ENCODE data around the gene PTPRM.

PTPRM gene

DNA sequence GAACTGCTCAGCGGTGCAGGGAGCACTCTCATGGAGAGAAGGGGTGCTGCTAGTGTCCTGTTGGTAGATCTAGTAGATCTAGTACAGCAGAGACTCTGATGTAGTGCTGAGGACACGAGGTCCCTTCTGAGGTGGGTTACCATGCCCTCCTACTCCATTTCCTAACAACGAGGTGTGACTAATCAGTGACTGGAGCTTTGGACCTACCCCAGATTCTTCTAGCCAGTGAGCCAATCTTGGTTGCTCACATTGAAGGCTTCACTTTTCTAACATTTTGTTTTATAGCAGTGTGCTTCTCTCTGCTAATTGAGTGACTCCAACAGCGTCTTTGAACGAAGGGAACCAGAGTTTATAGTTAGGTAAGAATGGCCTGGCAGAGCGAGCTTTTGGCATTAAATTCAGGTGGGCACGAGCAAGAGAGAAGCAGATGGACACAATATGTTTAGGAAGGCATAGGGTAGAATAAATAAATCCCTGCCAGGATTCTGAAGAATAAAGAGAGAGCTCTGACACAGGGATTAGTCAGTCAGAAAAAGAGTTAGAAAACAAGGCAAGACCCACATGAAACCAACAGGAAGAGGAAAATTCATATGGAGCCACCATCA, 736.1 kb downstream of the PTPRM start:
- ATAC-seq (ENCODE audit: insufficient read depth, low read depth) (no peak), DNase-seq (no peak)
- H3K27ac ChIP-seq (ENCODE audit: low read length), result no peak overlapping the region
- H3K4me3 ChIP-seq (ENCODE audit: low read depth in 1 of 2, low read length in 2 of 2), result no peak overlapping the region
- H2AFZ ChIP-seq (ENCODE audit: low read depth, low read length), result no peak overlapping the region
- no peaks in the 10 kb centered on the region for H3K9me3 ChIP-seq (ENCODE audit: insufficient read depth, low read length, severe bottlenecking)
- no peaks in the 10 kb centered on the region for H3K36me3 ChIP-seq (ENCODE audit: insufficient read depth, low read length)
- H3K79me2 ChIP-seq (ENCODE audit: insufficient read depth, low read length), result no peaks in the 10 kb centered on the region
- H3K9ac ChIP-seq (ENCODE audit: low read depth, low read length), result no peak overlapping the region
- H3K4me2 ChIP-seq (ENCODE audit: insufficient read depth, low read length), result no peak overlapping the region
- no peaks in the 10 kb centered on the region for H4K20me1 ChIP-seq (ENCODE audit: insufficient read depth, low read length)
- TF ChIP-seq, protein P1, sequence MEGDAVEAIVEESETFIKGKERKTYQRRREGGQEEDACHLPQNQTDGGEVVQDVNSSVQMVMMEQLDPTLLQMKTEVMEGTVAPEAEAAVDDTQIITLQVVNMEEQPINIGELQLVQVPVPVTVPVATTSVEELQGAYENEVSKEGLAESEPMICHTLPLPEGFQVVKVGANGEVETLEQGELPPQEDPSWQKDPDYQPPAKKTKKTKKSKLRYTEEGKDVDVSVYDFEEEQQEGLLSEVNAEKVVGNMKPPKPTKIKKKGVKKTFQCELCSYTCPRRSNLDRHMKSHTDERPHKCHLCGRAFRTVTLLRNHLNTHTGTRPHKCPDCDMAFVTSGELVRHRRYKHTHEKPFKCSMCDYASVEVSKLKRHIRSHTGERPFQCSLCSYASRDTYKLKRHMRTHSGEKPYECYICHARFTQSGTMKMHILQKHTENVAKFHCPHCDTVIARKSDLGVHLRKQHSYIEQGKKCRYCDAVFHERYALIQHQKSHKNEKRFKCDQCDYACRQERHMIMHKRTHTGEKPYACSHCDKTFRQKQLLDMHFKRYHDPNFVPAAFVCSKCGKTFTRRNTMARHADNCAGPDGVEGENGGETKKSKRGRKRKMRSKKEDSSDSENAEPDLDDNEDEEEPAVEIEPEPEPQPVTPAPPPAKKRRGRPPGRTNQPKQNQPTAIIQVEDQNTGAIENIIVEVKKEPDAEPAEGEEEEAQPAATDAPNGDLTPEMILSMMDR (IDR thresholded peaks at IDR 0.05; ENCODE audit: borderline replicate concordance, extremely low read depth, low read length, poor library complexity, severe bottlenecking), result no peak
- no peak for TF ChIP-seq EZH2 (IDR thresholded peaks at IDR 0.05; ENCODE audit: borderline replicate concordance, low read depth, low read length, severe bottlenecking)
- H3K4me1 ChIP-seq (ENCODE audit: insufficient read depth, low read length), result no peaks in the 10 kb centered on the region
- H3K27me3 ChIP-seq (ENCODE audit: insufficient read depth, low read length, poor library complexity), result no peaks in the 10 kb centered on the region

DNA sequence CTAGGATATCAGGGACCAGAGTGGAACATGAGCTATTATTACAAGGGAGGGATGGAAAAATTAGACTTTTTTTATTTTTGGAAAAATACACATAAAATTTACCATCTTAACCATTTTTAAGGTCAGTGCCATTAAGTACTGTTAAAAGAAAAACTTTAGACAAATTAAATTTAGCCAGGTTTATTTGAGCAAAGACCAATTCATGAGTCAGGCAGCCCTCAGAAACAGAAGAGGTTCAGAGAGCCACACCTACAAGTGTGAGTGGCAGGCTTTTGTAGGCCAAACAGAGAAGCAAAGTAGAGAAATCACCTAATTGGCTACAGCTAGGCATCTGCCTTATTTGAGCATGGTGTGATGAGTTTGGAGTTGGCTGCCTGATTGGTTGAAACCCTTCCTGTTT, 740.8 kb downstream of the PTPRM start:
- H3K4me2 ChIP-seq (ENCODE audit: insufficient read depth, low read length), result no peak overlapping the region
- H3K36me3 ChIP-seq (ENCODE audit: insufficient read depth, low read length), result no peaks in the 10 kb centered on the region
- TF ChIP-seq, protein P1 (IDR thresholded peaks at IDR 0.05; ENCODE audit: borderline replicate concordance, extremely low read depth, low read length, poor library complexity, severe bottlenecking), result no peak
- ATAC-seq (ENCODE audit: insufficient read depth, low read depth) (no peak), DNase-seq (no peak)
- no peaks in the 10 kb centered on the region for H3K79me2 ChIP-seq (ENCODE audit: insufficient read depth, low read length)
- no peak overlapping the region for H3K9ac ChIP-seq (ENCODE audit: low read depth, low read length)
- H3K9me3 ChIP-seq (ENCODE audit: insufficient read depth, low read length, severe bottlenecking), result no peaks in the 10 kb centered on the region
- no peaks in the 10 kb centered on the region for H3K4me1 ChIP-seq (ENCODE audit: insufficient read depth, low read length)
- no peaks in the 10 kb centered on the region for H4K20me1 ChIP-seq (ENCODE audit: insufficient read depth, low read length)
- H3K27me3 ChIP-seq (ENCODE audit: insufficient read depth, low read length, poor library complexity), result no peaks in the 10 kb centered on the region
- H3K27ac ChIP-seq (ENCODE audit: low read length), result no peak overlapping the region
- no peak overlapping the region for H3K4me3 ChIP-seq (ENCODE audit: low read depth in 1 of 2, low read length in 2 of 2)
- H2AFZ ChIP-seq (ENCODE audit: low read depth, low read length), result no peak overlapping the region

DNA sequence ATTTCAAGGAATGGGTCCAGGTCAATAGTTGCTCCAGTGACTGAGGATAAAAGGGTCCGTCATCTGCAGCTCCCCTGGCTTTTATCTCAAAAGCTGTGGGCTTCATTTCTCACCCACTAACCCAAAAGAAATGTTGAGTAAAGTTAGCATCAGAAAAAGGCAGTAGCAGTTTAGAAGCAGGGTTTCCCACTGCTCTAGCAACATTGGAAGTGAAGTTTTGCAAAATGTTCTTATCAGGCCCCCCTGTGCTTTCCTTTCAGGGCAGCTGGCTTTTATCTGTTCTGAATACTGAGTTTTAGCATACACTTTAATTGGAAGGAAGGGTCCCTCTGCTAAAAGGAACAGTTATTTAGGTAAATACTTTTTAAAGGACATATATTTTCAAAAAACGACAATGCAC, 745.9 kb downstream of the PTPRM start:
- Histone ChIP-seq H3K36me3 (ENCODE audit: insufficient read depth, low read length) (no peaks in the 10 kb centered on the region), H3K4me2 (ENCODE audit: insufficient read depth, low read length) (no peak overlapping the region), H2AFZ (ENCODE audit: low read depth, low read length) (no peak overlapping the region), H3K4me1 (ENCODE audit: insufficient read depth, low read length) (no peaks in the 10 kb centered on the region), H3K9ac (ENCODE audit: low read depth, low read length) (no peak overlapping the region), H3K9me3 (ENCODE audit: insufficient read depth, low read length, severe bottlenecking) (no peaks in the 10 kb centered on the region), H3K4me3 (ENCODE audit: low read depth in 1 of 2, low read length in 2 of 2) (no peak overlapping the region), H3K27me3 (ENCODE audit: insufficient read depth, low read length, poor library complexity) (no peaks in the 10 kb centered on the region), H4K20me1 (ENCODE audit: insufficient read depth, low read length) (no peaks in the 10 kb centered on the region), H3K79me2 (ENCODE audit: insufficient read depth, low read length) (no peaks in the 10 kb centered on the region), H3K27ac (ENCODE audit: low read length) (no peak overlapping the region)
- DNase-seq (no peak), ATAC-seq (ENCODE audit: insufficient read depth, low read depth) (no peak)
- TF ChIP-seq, protein P1 (IDR thresholded peaks at IDR 0.05; ENCODE audit: borderline replicate concordance, extremely low read depth, low read length, poor library complexity, severe bottlenecking), result no peak
- TF ChIP-seq EZH2 (IDR thresholded peaks at IDR 0.05; ENCODE audit: borderline replicate concordance, low read depth, low read length, severe bottlenecking), result no peak

DNA sequence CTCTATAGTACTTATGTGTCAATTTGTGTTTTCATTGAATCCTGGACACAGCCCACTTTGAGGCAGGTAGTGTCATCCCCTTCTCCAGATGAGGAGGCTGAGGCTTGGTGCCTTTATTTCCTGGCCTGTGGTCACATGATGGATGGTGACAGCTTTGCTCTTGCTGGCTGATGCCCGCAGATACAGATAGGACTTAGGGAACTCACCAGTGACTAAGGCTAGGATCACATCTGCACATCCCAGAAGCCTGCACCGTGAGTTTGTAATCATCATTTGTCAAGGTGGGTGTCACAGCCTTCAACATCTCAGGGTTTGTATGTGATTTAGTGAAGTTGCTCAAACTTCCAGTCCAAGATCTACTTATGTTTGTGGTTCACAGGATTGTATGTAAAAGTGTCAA, 747.0 kb downstream of the PTPRM start:
- H2AFZ ChIP-seq (ENCODE audit: low read depth, low read length), result no peak overlapping the region
- no peaks in the 10 kb centered on the region for H3K9me3 ChIP-seq (ENCODE audit: insufficient read depth, low read length, severe bottlenecking)
- no peaks in the 10 kb centered on the region for H3K79me2 ChIP-seq (ENCODE audit: insufficient read depth, low read length)
- H3K4me2 ChIP-seq (ENCODE audit: insufficient read depth, low read length), result no peak overlapping the region
- no peak for TF ChIP-seq EZH2 (IDR thresholded peaks at IDR 0.05; ENCODE audit: borderline replicate concordance, low read depth, low read length, severe bottlenecking)
- TF ChIP-seq, protein P1 (IDR thresholded peaks at IDR 0.05; ENCODE audit: borderline replicate concordance, extremely low read depth, low read length, poor library complexity, severe bottlenecking), result no peak
- no peak overlapping the region for H3K4me3 ChIP-seq (ENCODE audit: low read depth in 1 of 2, low read length in 2 of 2)
- H3K36me3 ChIP-seq (ENCODE audit: insufficient read depth, low read length), result no peaks in the 10 kb centered on the region
- no peak for ATAC-seq (ENCODE audit: insufficient read depth, low read depth)
- H4K20me1 ChIP-seq (ENCODE audit: insufficient read depth, low read length), result no peaks in the 10 kb centered on the region
- no peaks in the 10 kb centered on the region for H3K27me3 ChIP-seq (ENCODE audit: insufficient read depth, low read length, poor library complexity)
- no peak overlapping the region for H3K27ac ChIP-seq (ENCODE audit: low read length)
- H3K4me1 ChIP-seq (ENCODE audit: insufficient read depth, low read length), result no peaks in the 10 kb centered on the region
- no peak overlapping the region for H3K9ac ChIP-seq (ENCODE audit: low read depth, low read length)
- no peak for DNase-seq

All from DND-41 (cell line).